Epithelial cell of proximal tubule (primary cell): ENCODE data around the gene CEP250. TPM values are rescaled to one million over a fixed set of nuclear protein-coding genes. Genes with fewer than 3 reads are reported as not detected.

Experiments used
- DNase-seq: peaks from one replicate; pipeline ENCODE4 v3.0.0-alpha.2; 2011; ENCODE audit warnings: low read depth
- H3K4me3 ChIP-seq: 2 replicates; pipeline ENCODE4 v1.5.1; 2011; ENCODE audit warnings: low read depth, mild to moderate bottlenecking, low read length
- total RNA-seq: library from RNA; depleted of rRNA; stranded (reverse); fragments of >200 nt; gene quantifications from 2 replicates; pipeline ENCODE4 v1.2.3, GENCODE V29; 2015
- TF ChIP-seq, protein P1 (sequence below): conservative IDR thresholded peaks from 2 replicates; pipeline ENCODE4 v1.5.1; 2012; ENCODE audit warnings: low read depth, mild to moderate bottlenecking, low read length

CEP250 gene
- total RNA-seq, 1 donor from 2014 or later: 91.7 TPM

DNA sequence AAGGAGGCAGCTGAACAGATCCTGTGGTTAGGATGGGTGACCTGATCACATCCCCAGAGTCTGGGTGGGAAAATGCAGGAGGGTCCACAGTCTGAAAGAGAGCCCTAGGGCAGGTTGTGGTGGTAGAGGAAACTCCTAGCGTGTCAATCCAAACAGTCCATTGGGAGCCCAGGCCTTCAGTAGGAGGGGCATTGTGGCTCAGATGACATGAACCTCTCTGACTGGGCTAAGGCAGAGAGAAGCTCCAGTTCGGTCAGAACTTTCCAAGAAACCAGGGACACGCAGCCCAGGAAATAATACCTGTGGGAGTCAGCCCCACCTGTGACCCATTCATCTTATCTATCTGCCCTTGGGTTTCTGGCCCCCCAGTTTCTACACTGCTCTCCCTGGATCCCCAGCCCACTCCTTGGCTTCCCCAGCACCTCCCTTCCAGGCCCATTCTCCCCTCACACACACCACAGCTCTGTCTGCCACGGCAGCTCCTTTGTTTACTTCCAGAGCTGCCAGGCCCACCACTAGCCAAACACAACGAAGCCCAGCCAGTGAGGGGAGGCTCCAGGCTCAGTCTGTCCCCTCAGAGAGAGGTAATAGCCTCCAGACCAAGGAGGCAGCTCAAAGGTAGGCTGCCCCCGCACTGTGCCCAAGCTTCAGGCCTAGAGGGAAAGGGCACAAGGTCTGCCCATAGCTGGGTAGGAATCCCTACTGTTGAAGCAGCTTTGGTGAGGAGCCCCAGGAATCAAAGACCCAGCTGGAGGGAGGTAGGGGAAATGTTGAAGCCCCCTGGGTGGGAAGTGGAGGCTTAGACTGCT, 23.6 kb upstream of the CEP250 start:
- TF ChIP-seq, protein P1, sequence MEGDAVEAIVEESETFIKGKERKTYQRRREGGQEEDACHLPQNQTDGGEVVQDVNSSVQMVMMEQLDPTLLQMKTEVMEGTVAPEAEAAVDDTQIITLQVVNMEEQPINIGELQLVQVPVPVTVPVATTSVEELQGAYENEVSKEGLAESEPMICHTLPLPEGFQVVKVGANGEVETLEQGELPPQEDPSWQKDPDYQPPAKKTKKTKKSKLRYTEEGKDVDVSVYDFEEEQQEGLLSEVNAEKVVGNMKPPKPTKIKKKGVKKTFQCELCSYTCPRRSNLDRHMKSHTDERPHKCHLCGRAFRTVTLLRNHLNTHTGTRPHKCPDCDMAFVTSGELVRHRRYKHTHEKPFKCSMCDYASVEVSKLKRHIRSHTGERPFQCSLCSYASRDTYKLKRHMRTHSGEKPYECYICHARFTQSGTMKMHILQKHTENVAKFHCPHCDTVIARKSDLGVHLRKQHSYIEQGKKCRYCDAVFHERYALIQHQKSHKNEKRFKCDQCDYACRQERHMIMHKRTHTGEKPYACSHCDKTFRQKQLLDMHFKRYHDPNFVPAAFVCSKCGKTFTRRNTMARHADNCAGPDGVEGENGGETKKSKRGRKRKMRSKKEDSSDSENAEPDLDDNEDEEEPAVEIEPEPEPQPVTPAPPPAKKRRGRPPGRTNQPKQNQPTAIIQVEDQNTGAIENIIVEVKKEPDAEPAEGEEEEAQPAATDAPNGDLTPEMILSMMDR: no peak
- no peak for DNase-seq

DNA sequence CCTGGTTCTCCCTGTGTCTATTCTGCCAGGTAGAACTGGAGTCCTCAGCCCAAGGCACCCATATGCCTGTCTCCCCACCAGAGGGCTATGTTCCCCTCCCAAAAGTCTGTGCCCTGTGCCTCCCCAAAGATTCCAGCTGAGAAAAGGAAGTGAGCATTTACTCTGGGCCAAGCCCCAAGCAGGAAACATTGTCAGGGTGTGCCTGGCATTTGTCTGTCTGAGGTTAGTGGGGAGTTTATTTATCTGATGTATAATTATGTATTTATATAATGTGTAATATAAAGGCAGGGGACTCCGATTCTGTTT, 23.0 kb upstream of the CEP250 start:
- H3K4me3 ChIP-seq: no peak overlapping the region
- no peak for DNase-seq
- TF ChIP-seq, protein P1: peak; percentile 12

More for the DNA sequence above, 23.6 kb upstream of the CEP250 start:
- H3K4me3 ChIP-seq: no peak overlapping the region

DNA sequence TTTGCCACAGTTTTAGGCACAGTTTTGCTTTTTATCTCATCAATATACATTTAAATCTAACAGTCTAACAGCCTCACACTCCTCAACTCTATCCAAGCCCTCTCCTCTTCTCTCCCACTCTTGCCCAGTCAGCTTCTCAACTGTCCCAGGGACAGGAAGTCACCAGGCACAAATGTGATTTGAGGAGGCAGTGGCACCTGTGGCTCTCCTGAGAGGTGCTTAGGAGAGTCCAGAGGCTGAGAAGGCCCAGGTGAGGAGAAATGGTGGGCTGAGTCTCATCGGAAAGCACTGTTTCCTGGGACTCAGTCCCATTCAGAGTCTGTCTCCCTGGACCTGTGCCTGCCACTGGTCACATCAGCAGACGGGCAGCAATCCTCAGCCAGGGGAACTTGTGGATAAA, 22.1 kb upstream of the CEP250 start:
- DNase-seq: no peak
- H3K4me3 ChIP-seq: no peak overlapping the region
- TF ChIP-seq, protein P1: no peak

DNA sequence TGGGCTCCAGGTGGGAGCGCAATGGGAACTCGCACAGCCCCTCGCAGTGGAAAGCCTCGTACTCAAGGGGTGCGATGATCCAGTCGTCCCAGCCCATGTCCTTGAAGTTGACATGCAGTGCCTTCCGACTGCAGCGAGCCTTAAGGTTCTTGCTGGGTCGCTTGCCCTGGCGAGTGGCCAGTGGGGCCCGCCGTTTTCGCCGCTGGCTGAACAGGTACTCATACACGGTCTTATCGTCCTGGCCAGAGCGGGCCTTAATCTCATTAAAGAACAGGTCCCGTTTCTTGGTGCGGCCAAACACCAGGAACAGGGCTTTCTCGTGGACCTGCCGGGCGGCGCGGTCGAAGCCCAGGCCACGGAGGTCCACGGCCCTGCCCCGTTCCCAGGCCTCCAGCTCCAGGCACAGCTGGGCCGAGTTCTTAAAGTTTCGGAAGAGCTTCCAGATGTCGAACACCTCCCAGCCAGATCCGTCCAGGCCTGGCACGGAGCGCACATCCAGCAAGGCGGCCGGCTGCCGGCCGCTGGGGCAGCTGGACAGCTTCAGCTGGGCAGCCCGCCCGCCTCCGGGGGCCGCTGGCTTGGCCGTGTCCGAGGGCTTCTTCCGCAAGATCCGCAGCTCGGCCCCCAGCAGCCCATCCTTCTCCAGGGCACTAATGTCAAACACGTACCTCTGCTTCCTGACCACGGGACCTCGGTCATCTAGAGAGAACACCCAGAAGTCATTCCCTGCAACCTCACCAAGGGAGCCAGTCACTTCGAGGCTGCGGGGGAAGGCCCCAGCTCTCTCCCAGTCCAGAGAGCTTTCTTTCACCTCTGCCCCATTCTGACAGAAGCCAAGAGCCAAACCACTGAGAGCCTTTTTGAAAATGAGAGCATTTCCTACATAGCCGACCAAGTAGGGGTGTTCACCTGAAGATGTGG, 21.1 kb upstream of the CEP250 start:
- DNase-seq: no peak
- H3K4me3 ChIP-seq: no peak overlapping the region
- TF ChIP-seq, protein P1: no peak

DNA sequence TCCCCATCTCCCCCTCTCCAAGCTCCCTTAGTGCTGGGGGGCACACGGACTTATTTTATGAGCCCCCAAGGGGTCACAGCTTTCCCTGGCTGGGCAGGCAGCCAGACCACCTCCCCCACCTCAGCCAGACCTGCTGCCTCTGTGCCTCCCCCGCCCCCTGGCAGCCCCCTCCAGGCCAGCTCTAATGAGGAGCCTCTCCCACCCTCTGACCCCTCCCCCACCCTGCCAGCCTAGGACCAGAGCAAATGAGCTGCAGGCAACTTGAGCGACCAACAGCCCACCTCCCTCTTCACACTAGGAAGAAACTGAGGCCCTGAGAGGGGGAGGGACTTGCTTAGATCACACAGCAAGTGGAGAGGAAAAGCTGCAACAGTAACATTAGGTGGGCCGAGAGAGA, 19.2 kb upstream of the CEP250 start:
- TF ChIP-seq, protein P1: no peak
- H3K4me3 ChIP-seq: peak overlapping the region; percentile 37

DNA sequence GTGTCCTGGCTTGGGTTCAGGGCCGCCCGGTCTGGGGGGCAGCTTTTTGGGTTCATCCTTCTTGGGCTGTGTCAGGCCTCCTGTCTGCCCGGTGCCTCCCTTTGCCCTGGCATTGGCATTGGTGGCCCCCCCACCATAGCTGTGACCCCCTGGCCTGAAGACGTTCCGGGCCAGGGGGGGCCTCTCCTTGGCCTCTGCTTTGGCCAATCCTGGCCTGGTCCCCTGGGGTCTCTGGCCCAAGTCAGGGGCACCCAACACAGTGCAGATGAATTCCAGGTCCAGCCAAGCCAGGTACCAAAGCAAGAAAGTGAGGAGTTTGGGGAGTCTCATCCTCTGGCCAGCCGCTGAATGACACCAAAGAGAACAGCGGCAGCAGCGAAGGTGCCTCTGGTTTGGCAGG, 17.8 kb upstream of the CEP250 start:
- TF ChIP-seq, protein P1: no peak
- H3K4me3 ChIP-seq: peak overlapping the region; percentile 37
- no peak for DNase-seq

More for the DNA sequence above, 19.2 kb upstream of the CEP250 start:
- no peak for DNase-seq
